Mucosa of rectum (tissue), 2 donors: ENCODE data around the gene CMTM3.
"Not testable (repeated sequence)": the region's sequence is repeated elsewhere in the genome, so short reads cannot be mapped to it uniquely, and the experiment has no call there.

Source experiments
- H3K27ac ChIP-seq, 2 donors: one replicate each; pipeline ENCODE4 v1.7.0; 2013; ENCODE audit warnings: inconsistent platforms in 2 of 2, low read depth in 2 of 2, low read length in 2 of 2
- H3K27me3 ChIP-seq, 2 donors: one replicate each; pipeline ENCODE4 v1.7.0; 2013; ENCODE audit warnings: low read length in 2 of 2; ENCODE audit not compliant: control insufficient read depth in 2 of 2, insufficient read depth in 2 of 2
- H3K36me3 ChIP-seq, 2 donors: one replicate each; pipeline ENCODE4 v1.7.0; 2013; ENCODE audit warnings: low read length in 2 of 2; ENCODE audit not compliant: control insufficient read depth in 2 of 2, insufficient read depth in 2 of 2
- H3K4me1 ChIP-seq, 2 donors: one replicate each; pipeline ENCODE4 v1.7.0; 2013; ENCODE audit warnings: low read length in 2 of 2, mild to moderate bottlenecking in 1 of 2; ENCODE audit not compliant: control insufficient read depth in 2 of 2, insufficient read depth in 2 of 2
- H3K4me3 ChIP-seq, 2 donors: one replicate each; pipeline ENCODE4 v1.7.0; 2013; ENCODE audit warnings: low read length in 2 of 2
- H3K9ac ChIP-seq, 2 donors: one replicate each; pipeline ENCODE4 v1.7.0; 2013; ENCODE audit warnings: low read length in 2 of 2, low read depth in 1 of 2, mild to moderate bottlenecking in 1 of 2
- H3K9me3 ChIP-seq, 2 donors: one replicate each; pipeline ENCODE4 v1.7.0; 2013; ENCODE audit warnings: low read length in 2 of 2; ENCODE audit not compliant: control insufficient read depth in 2 of 2
- donor health status: healthy.
- donor health status: Normal muscosa, but diverticular disease.

CMTM3 gene

GRCh38 chr16:66596559-66596958, 7.9 kb upstream of the CMTM3 start:
- H3K27ac ChIP-seq, H3K4me3 ChIP-seq, H3K9ac ChIP-seq, H3K4me1 ChIP-seq, H3K36me3 ChIP-seq, H3K27me3 ChIP-seq, H3K9me3 ChIP-seq: not testable (repeated sequence)

- no peak overlapping the region for H3K4me3 ChIP-seq
- no peak overlapping the region for H3K27ac ChIP-seq
- H3K4me1 ChIP-seq = no peaks in the 10 kb centered on the region
- H3K9ac ChIP-seq = no peak overlapping the region
- no peaks in the 10 kb centered on the region for H3K36me3 ChIP-seq
- H3K27me3 ChIP-seq = no peaks in the 10 kb centered on the region
- H3K9me3 ChIP-seq = no peaks in the 10 kb centered on the region
These were observed 7.3 kb upstream of the CMTM3 start for GRCh38 chr16:66596986-66597848.

GRCh38 chr16:66598111-66598510, 6.4 kb upstream of the CMTM3 start:
- Histone ChIP-seq H3K27me3 (no peaks in the 10 kb centered on the region), H3K9me3 (no peaks in the 10 kb centered on the region), H3K4me3 (no peak overlapping the region), H3K36me3 (no peaks in the 10 kb centered on the region), H3K9ac (no peak overlapping the region), H3K27ac (no peak overlapping the region), H3K4me1 (no peaks in the 10 kb centered on the region)

GRCh38 chr16:66599726-66600125, 4.8 kb upstream of the CMTM3 start:
- H3K27me3 ChIP-seq = peaks cover 3% of the 10 kb centered on the region in 2 donors
- H3K36me3 ChIP-seq = no peaks in the 10 kb centered on the region
- no peak overlapping the region for H3K9ac ChIP-seq
- H3K9me3 ChIP-seq = no peaks in the 10 kb centered on the region
- no peak overlapping the region for H3K4me3 ChIP-seq
- no peak overlapping the region for H3K27ac ChIP-seq
- peaks cover 3 to 6% of the 10 kb centered on the region in 2 donors for H3K4me1 ChIP-seq

GRCh38 chr16:66600477-66600876, 4.0 kb upstream of the CMTM3 start:
- Histone ChIP-seq H3K4me1 (peaks cover 3 to 6% of the 10 kb centered on the region in 2 donors), H3K9ac (no peak overlapping the region), H3K36me3 (no peaks in the 10 kb centered on the region), H3K27ac (no peak overlapping the region), H3K9me3 (no peaks in the 10 kb centered on the region), H3K4me3 (no peak overlapping the region), H3K27me3 (peaks cover 3% of the 10 kb centered on the region in 2 donors)

GRCh38 chr16:66601471-66601870, 3.0 kb upstream of the CMTM3 start:
- Histone ChIP-seq H3K4me1 (peaks cover 6 to 7% of the 10 kb centered on the region in 2 donors), H3K4me3 (no peak overlapping the region), H3K9ac (no peak overlapping the region), H3K27ac (no peak overlapping the region), H3K27me3 (peaks cover 3 to 6% of the 10 kb centered on the region in 2 donors), H3K9me3 (no peaks in the 10 kb centered on the region), H3K36me3 (no peaks in the 10 kb centered on the region)

GRCh38 chr16:66603537-66604375, 748 bp upstream of the CMTM3 start:
- Histone ChIP-seq H3K4me3 (peak overlapping the region; percentile 71 to 75), H3K27ac (peak overlapping the region; percentile 37 to 67), H3K9ac (peak overlapping the region; percentile 43 to 72)

GRCh38 chr16:66605177-66605978, 874 bp downstream of the CMTM3 start:
- H3K9me3 ChIP-seq = no peaks in the 10 kb centered on the region
- H3K36me3 ChIP-seq = peaks cover 8 to 18% of the 10 kb centered on the region in 2 donors
- H3K4me1 ChIP-seq = peaks cover 6 to 11% of the 10 kb centered on the region in 2 donors
- H3K27ac ChIP-seq = peak overlapping the region; percentile 47 to 67
- peak overlapping the region in 1 of 2 donors; percentile 64 for H3K9ac ChIP-seq
- peaks cover 3 to 6% of the 10 kb centered on the region in 2 donors for H3K27me3 ChIP-seq
- peak overlapping the region; percentile 45 to 50 for H3K4me3 ChIP-seq

More at GRCh38 chr16:66603537-66604375, 748 bp upstream of the CMTM3 start:
- Histone ChIP-seq H3K36me3 (peaks cover 0 to 4% of the 10 kb centered on the region in 2 donors), H3K27me3 (peaks cover 3 to 6% of the 10 kb centered on the region in 2 donors), H3K4me1 (peaks cover 6 to 8% of the 10 kb centered on the region in 2 donors), H3K9me3 (no peaks in the 10 kb centered on the region)

GRCh38 chr16:66605979-66606751, 1.7 kb downstream of the CMTM3 start:
- Histone ChIP-seq H3K9me3 (no peaks in the 10 kb centered on the region), H3K36me3 (peaks cover 10 to 23% of the 10 kb centered on the region in 2 donors), H3K4me3 (peak overlapping the region; percentile 45 to 50), H3K27me3 (peaks cover 3 to 6% of the 10 kb centered on the region in 2 donors), H3K27ac (peak overlapping the region; percentile 47 to 67), H3K9ac (peak overlapping the region in 1 of 2 donors; percentile 64), H3K4me1 (peaks cover 6 to 11% of the 10 kb centered on the region in 2 donors)
